Ishikawa (cell line): Measurements from ENCODE around the gene FAM120B.

Experiments used
- CEBPB ChIP-seq: IDR thresholded peaks from 2 replicates; pipeline ENCODE4 v1.6.1; 2012
- CREB1 ChIP-seq: IDR thresholded peaks from 2 replicates; pipeline ENCODE4 v1.6.1; 2012; ENCODE audit warnings: low read depth
- EGR1 ChIP-seq: IDR thresholded peaks from 2 replicates; pipeline ENCODE4 v1.6.1; 2012
- EP300 ChIP-seq: IDR thresholded peaks from 2 replicates; pipeline ENCODE4 v1.6.1; 2012; ENCODE audit warnings: borderline replicate concordance
- FOXM1 ChIP-seq: IDR thresholded peaks from 2 replicates; pipeline ENCODE4 v1.6.1; 2012; ENCODE audit warnings: low read depth, borderline replicate concordance
- NFIC ChIP-seq: IDR thresholded peaks from 2 replicates; pipeline ENCODE4 v1.6.1; 2012
- RAD21 ChIP-seq: IDR thresholded peaks from 2 replicates; pipeline ENCODE4 v1.6.1; 2012; ENCODE audit warnings: low read depth
- TAF1 ChIP-seq: IDR thresholded peaks from 2 replicates; pipeline ENCODE4 v1.6.1; 2012; ENCODE audit warnings: low read depth, mild to moderate bottlenecking
- TEAD4 ChIP-seq: IDR thresholded peaks from 2 replicates; pipeline ENCODE4 v1.6.1; 2012
- USF1 ChIP-seq: IDR thresholded peaks from 2 replicates; pipeline ENCODE4 v1.6.1; 2012
- YY1 ChIP-seq: IDR thresholded peaks from 2 replicates; pipeline ENCODE4 v1.6.1; 2012; ENCODE audit warnings: low read depth
- ZBTB7A ChIP-seq: IDR thresholded peaks from 2 replicates; pipeline ENCODE4 v1.6.1; 2012; ENCODE audit warnings: low read depth
- TF ChIP-seq, protein P1 (sequence below): IDR thresholded peaks from 2 replicates; pipeline ENCODE4 v1.6.1; 2012; ENCODE audit warnings: low read depth, mild to moderate bottlenecking
- TF ChIP-seq, protein P2 (sequence below): IDR thresholded peaks from 2 replicates; pipeline ENCODE4 v1.6.1; 2012

DNA sequence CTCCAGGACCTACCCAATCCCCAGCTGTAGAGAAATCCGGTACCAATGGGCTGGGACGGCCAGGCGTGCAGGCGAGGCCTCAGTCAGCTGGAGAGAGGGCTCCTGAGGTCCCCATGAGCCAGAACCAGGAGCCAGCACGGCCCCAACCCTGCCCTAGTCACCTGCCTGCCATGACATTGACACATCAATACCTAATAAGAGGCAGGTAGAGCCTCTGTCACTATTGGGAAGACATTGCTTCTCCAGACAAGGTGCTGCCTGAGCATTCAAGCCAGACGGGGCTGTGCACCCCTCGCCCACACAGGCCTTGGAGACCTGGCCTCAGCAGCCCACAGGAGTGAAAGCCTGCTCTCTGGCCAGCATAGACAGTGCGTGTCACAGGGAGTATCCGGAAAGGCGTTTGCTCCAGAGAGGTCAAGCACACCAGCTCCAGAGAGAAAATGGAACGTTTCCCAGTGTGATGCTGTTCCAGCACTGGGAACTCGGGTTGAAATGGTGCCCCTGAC lies 19.1 kb upstream of the FAM120B start:
- TF ChIP-seq, protein P1, sequence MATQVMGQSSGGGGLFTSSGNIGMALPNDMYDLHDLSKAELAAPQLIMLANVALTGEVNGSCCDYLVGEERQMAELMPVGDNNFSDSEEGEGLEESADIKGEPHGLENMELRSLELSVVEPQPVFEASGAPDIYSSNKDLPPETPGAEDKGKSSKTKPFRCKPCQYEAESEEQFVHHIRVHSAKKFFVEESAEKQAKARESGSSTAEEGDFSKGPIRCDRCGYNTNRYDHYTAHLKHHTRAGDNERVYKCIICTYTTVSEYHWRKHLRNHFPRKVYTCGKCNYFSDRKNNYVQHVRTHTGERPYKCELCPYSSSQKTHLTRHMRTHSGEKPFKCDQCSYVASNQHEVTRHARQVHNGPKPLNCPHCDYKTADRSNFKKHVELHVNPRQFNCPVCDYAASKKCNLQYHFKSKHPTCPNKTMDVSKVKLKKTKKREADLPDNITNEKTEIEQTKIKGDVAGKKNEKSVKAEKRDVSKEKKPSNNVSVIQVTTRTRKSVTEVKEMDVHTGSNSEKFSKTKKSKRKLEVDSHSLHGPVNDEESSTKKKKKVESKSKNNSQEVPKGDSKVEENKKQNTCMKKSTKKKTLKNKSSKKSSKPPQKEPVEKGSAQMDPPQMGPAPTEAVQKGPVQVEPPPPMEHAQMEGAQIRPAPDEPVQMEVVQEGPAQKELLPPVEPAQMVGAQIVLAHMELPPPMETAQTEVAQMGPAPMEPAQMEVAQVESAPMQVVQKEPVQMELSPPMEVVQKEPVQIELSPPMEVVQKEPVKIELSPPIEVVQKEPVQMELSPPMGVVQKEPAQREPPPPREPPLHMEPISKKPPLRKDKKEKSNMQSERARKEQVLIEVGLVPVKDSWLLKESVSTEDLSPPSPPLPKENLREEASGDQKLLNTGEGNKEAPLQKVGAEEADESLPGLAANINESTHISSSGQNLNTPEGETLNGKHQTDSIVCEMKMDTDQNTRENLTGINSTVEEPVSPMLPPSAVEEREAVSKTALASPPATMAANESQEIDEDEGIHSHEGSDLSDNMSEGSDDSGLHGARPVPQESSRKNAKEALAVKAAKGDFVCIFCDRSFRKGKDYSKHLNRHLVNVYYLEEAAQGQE: no peak
- TF ChIP-seq RAD21: no peak
- TF ChIP-seq TAF1: no peak
- TF ChIP-seq EP300: no peak
- TF ChIP-seq FOXM1: no peak
- TF ChIP-seq, protein P2, sequence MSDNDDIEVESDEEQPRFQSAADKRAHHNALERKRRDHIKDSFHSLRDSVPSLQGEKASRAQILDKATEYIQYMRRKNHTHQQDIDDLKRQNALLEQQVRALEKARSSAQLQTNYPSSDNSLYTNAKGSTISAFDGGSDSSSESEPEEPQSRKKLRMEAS: no peak
- no peak for TF ChIP-seq EGR1
- TF ChIP-seq CEBPB: no peak
- TF ChIP-seq USF1: no peak
- no peak for TF ChIP-seq YY1
- TF ChIP-seq ZBTB7A: no peak
- no peak for TF ChIP-seq CREB1
- TF ChIP-seq TEAD4: no peak
- TF ChIP-seq NFIC: no peak
